Measurements from ENCODE around the gene DBP. TPM values are rescaled to one million over a fixed set of nuclear protein-coding genes. Genes with fewer than 3 reads are reported as not detected.

The DBP gene
- total and polyA plus RNA-seq, 10 of the 15 experiments (the other 5 are each of a cell fraction or from before 2014, with no cell fraction given): 2.0 to 10.6 (median 6.9) TPM

DNA sequence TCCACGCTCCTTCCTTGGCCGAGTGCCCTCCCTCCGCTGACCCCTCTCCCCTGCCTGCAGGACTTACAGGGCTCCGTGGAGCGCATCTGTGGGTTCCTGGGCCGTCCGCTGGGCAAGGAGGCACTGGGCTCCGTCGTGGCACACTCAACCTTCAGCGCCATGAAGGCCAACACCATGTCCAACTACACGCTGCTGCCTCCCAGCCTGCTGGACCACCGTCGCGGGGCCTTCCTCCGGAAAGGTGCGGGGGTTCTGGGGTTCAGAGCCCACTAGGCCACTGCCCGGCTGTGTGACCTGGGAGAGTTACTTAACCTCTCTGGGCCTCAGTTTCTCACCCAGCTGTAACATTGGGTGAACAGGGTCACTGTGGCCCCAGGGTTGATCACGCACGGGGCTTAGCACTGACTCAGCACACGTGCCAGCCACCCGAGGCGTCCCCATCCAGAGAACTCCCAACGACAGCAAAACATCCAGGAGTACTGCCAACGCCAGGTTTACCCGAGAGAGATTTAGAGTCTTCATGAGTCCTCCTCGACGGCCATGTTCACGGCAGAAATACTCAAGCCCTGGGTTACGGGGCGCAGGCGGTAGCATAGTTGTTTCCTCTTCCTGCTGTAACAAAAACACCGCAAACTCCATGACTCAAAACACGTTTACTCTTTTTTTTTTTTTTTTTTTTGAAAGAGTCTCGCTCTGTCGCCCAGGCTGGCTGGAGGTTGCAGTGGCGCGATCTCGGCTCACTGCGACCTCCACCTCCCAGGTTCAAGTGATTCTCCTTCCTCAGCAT, 40.3 kb downstream of the DBP start:
- ATAC-seq: peak; percentile 80
- no TSS peak for BruUV-seq (replicated peaks)
- Histone ChIP-seq H3K27me3 (replicated peaks in 1 of 2; ENCODE audit: control insufficient read depth in 2 of 2, insufficient read depth in 2 of 2, low read length in 1 of 2) (peaks cover 0 to 2% of the 10 kb centered on the region in 2 experiments; a peak in 1 of 4 replicates), H3K4me1 (ENCODE audit: control insufficient read depth, insufficient read depth, low read length) (peaks cover 6% of the 10 kb centered on the region; the same call in 1 of the 2 replicates), H4K20me1 (ENCODE audit: control insufficient read depth, insufficient read depth) (no peaks in the 10 kb centered on the region), H3K9ac (ENCODE audit: control insufficient read depth, insufficient read depth, low read length) (no peak overlapping the region; the same call in 1 of the 2 replicates), H3K27ac (ENCODE audit: control insufficient read depth, insufficient read depth) (no peak overlapping the region), H3K9me3 (replicated peaks; ENCODE audit: control insufficient read depth, insufficient read depth, low read length) (no peaks in the 10 kb centered on the region), H3K36me3 (ENCODE audit: control insufficient read depth in 2 of 2, insufficient read depth in 2 of 2, low read length in 1 of 2) (no peaks in the 10 kb centered on the region), H3K4me3 (peak overlapping the region; percentile 60; the same call in 1 of the 2 replicates), H3K79me2 (ENCODE audit: control insufficient read depth, insufficient read depth, low read length) (no peaks in the 10 kb centered on the region; the same call in 1 of the 2 replicates), H3K4me2 (ENCODE audit: control insufficient read depth, insufficient read depth) (peak overlapping the region; percentile 69), H2AFZ (ENCODE audit: control insufficient read depth, low read depth, low read length) (peak overlapping the region; percentile 94)
- RAD21 ChIA-PET (ENCODE audit: unreplicated experiment): interaction anchor here (0.6 kb wide), 1 partner anchor 1135 kb away, joined by 3 read pairs; no protein-coding TSS in a partner anchor
- CTCF ChIA-PET: no interaction called here
- POLR2A ChIA-PET: interaction anchor here (0.6 kb wide), 1 partner anchor 14 kb away, joined by 3 read pairs; no protein-coding TSS in a partner anchor
- SMC1A ChIA-PET (ENCODE audit: uncharacterized antibody, unreplicated experiment): no interaction called here
- intact Hi-C loops (cut with micrococcal nuclease; ENCODE audit: unreplicated experiment): no loop called here
- no peak for DNase-seq (ENCODE audit: low read depth, low spot score)
- in situ Hi-C loops (cut with MboI): no loop called here
- 42% methylated on average over 38 of the region's 39 CpGs for WGBS (ENCODE audit: insufficient coverage, insufficient replicate concordance, low lambda C conversion rate, missing lambda C conversion rate)
- FAIRE-seq: no peak
- TF ChIP-seq POLR2AphosphoS2 (IDR thresholded peaks at IDR 0.05; ENCODE audit: low read depth, low read length) (no peak), POLR2A (IDR thresholded peaks at IDR 0.05; ENCODE audit: low read depth, low read length) (peak; percentile 48), CBFB (IDR thresholded peaks at IDR 0.05; ENCODE audit: low read depth) (no peak), ZNF384 (IDR thresholded peaks at IDR 0.05; ENCODE audit: borderline replicate concordance, low read depth, low read length) (peak; percentile 74), RUNX3 (IDR thresholded peaks at IDR 0.05; ENCODE audit: low read length) (peak; percentile 62), HCFC1 (IDR thresholded peaks at IDR 0.05; ENCODE audit: low read length) (no peak), ZSCAN29 (IDR thresholded peaks at IDR 0.05) (no peak), IKZF1 (conservative IDR thresholded peaks at IDR 0.05) (0 out of 2 replicates have a peak, but pooled peaks have one; percentile 16), TARDBP (IDR thresholded peaks at IDR 0.05; ENCODE audit: borderline replicate concordance) (no peak), JUNB (IDR thresholded peaks at IDR 0.05) (peak; percentile 72), ZBED1 (IDR thresholded peaks at IDR 0.05; ENCODE audit: borderline replicate concordance) (no peak), IRF4 (IDR thresholded peaks at IDR 0.05; ENCODE audit: low read depth, low read length) (0 out of 2 replicates have a peak, but pooled peaks have one; percentile 21), ASH2L (IDR thresholded peaks at IDR 0.05; ENCODE audit: borderline replicate concordance, low read depth) (no peak), YBX1 (IDR thresholded peaks at IDR 0.05) (no peak), TAF1 (IDR thresholded peaks at IDR 0.05; ENCODE audit: borderline replicate concordance, low read depth, low read length) (peak; percentile 49; the same call in 1 of the 2 replicates)
- TF ChIP-seq, protein P1, sequence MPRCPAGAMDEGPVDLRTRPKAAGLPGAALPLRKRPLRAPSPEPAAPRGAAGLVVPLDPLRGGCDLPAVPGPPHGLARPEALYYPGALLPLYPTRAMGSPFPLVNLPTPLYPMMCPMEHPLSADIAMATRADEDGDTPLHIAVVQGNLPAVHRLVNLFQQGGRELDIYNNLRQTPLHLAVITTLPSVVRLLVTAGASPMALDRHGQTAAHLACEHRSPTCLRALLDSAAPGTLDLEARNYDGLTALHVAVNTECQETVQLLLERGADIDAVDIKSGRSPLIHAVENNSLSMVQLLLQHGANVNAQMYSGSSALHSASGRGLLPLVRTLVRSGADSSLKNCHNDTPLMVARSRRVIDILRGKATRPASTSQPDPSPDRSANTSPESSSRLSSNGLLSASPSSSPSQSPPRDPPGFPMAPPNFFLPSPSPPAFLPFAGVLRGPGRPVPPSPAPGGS (IDR thresholded peaks at IDR 0.05; ENCODE audit: borderline replicate concordance, insufficient read depth, low read depth, low read length, poor library complexity, severe bottlenecking): no peak
- TF ChIP-seq, protein P2, sequence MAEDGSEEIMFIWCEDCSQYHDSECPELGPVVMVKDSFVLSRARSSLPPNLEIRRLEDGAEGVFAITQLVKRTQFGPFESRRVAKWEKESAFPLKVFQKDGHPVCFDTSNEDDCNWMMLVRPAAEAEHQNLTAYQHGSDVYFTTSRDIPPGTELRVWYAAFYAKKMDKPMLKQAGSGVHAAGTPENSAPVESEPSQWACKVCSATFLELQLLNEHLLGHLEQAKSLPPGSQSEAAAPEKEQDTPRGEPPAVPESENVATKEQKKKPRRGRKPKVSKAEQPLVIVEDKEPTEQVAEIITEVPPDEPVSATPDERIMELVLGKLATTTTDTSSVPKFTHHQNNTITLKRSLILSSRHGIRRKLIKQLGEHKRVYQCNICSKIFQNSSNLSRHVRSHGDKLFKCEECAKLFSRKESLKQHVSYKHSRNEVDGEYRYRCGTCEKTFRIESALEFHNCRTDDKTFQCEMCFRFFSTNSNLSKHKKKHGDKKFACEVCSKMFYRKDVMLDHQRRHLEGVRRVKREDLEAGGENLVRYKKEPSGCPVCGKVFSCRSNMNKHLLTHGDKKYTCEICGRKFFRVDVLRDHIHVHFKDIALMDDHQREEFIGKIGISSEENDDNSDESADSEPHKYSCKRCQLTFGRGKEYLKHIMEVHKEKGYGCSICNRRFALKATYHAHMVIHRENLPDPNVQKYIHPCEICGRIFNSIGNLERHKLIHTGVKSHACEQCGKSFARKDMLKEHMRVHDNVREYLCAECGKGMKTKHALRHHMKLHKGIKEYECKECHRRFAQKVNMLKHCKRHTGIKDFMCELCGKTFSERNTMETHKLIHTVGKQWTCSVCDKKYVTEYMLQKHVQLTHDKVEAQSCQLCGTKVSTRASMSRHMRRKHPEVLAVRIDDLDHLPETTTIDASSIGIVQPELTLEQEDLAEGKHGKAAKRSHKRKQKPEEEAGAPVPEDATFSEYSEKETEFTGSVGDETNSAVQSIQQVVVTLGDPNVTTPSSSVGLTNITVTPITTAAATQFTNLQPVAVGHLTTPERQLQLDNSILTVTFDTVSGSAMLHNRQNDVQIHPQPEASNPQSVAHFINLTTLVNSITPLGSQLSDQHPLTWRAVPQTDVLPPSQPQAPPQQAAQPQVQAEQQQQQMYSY (CRISPR knock-in tag; IDR thresholded peaks at IDR 0.05): no peak
- TF ChIP-seq, protein P3, sequence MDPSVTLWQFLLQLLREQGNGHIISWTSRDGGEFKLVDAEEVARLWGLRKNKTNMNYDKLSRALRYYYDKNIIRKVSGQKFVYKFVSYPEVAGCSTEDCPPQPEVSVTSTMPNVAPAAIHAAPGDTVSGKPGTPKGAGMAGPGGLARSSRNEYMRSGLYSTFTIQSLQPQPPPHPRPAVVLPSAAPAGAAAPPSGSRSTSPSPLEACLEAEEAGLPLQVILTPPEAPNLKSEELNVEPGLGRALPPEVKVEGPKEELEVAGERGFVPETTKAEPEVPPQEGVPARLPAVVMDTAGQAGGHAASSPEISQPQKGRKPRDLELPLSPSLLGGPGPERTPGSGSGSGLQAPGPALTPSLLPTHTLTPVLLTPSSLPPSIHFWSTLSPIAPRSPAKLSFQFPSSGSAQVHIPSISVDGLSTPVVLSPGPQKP (IDR thresholded peaks at IDR 0.05; ENCODE audit: low read depth, low read length): no peak
